22Rv1 (cell line): Measurements from ENCODE around the gene ATP8B3.

ENCODE experiments used
- CTCF ChIP-seq: fragments of 450-650 bp; IDR thresholded peaks from 2 replicates; pipeline ENCODE4 v1.5.1; 2017; ENCODE audit warnings: mild to moderate bottlenecking
- ZFX ChIP-seq: fragments of 450-650 bp; IDR thresholded peaks from 2 replicates; pipeline ENCODE4 v1.6.1; 2017; ENCODE audit warnings: antibody characterized with exemption, borderline replicate concordance

- TF ChIP-seq CTCF = peak; percentile 84
- no peak for TF ChIP-seq ZFX
These were observed 533 bp upstream of the ATP8B3 start for GRCh38 chr19:1812426-1813191.
